Upper lobe of left lung (tissue), 4 donors: ENCODE results near the gene POLK.
"Not testable (repeated sequence)": the region's sequence is repeated elsewhere in the genome, so short reads cannot be mapped to it uniquely, and the experiment has no call there.

Source experiments
- CTCF ChIP-seq, 6 experiments: fragments of 450-650 bp in 4 of 6; fragments of 200-600 bp in 2 of 6; sonication (generic) in 2 of 6; IDR thresholded peaks; one replicate each; pipeline ENCODE4 v1.5.1; 2016 to 2019; ENCODE audit warnings: antibody characterized with exemption in 6 of 6
- POLR2A ChIP-seq, 4 donors: fragments of 450-650 bp; IDR thresholded peaks; one replicate each; pipeline ENCODE4 v1.5.1; 2016 to 2017; ENCODE audit warnings: antibody characterized with exemption in 4 of 4, mild to moderate bottlenecking in 2 of 4
- POLR2AphosphoS5 ChIP-seq, 2 donors: sonication (generic); formaldehyde crosslinking; IDR thresholded peaks; one replicate each; pipeline ENCODE4 v1.5.1; 2017; ENCODE audit warnings: antibody characterized with exemption in 2 of 2

- TF ChIP-seq CTCF, POLR2A, POLR2AphosphoS5 (IDR thresholded peaks at IDR 0.05): not testable (repeated sequence)
Measured at GRCh38 chr5:75578280-75578679, 66.6 kb downstream of the POLK start.
